HG02588 (cell line): ENCODE measurements around the gene UBR4.
"Not testable (repeated sequence)": the region's sequence is repeated elsewhere in the genome, so short reads cannot be mapped to it uniquely, and the experiment has no call there.

Source experiments
- ATAC-seq: cut with Tn5 transposase; IDR thresholded peaks from one replicate; pipeline ENCODE4 v1.9.1; 2021; ENCODE audit warnings: mild to moderate bottlenecking, moderate library complexity; ENCODE audit not compliant: unreplicated experiment

Gene UBR4

GRCh38 chr1:19220080-19220846 lies 10.2 kb upstream of the UBR4 start:
- no peak for ATAC-seq

GRCh38 chr1:19219451-19219850 lies 9.4 kb upstream of the UBR4 start:
- ATAC-seq: no peak

DNA sequence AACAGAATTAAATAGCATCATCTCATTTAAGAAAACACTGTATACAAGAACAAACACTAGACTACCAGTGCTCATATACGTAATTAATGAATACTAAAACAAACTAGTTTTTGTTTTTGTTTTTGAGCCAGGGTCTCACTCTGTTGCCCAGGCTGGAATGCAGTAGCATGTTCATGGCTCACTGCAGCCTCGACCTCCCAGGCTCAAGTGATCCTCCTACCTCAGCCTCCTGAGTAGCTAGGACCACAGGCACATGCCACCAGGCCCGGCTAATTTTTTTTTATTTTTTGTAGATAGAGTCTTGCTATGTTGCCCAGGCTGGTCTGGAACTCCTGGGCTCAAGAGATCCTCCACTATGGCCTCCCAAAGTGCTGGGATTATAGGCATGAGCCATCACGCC lies 6.5 kb upstream of the UBR4 start:
- not testable (repeated sequence) for ATAC-seq

GRCh38 chr1:19213580-19213979 lies 3.5 kb upstream of the UBR4 start:
- ATAC-seq: no peak

GRCh38 chr1:19212167-19212566 lies 2.1 kb upstream of the UBR4 start:
- no peak for ATAC-seq

DNA sequence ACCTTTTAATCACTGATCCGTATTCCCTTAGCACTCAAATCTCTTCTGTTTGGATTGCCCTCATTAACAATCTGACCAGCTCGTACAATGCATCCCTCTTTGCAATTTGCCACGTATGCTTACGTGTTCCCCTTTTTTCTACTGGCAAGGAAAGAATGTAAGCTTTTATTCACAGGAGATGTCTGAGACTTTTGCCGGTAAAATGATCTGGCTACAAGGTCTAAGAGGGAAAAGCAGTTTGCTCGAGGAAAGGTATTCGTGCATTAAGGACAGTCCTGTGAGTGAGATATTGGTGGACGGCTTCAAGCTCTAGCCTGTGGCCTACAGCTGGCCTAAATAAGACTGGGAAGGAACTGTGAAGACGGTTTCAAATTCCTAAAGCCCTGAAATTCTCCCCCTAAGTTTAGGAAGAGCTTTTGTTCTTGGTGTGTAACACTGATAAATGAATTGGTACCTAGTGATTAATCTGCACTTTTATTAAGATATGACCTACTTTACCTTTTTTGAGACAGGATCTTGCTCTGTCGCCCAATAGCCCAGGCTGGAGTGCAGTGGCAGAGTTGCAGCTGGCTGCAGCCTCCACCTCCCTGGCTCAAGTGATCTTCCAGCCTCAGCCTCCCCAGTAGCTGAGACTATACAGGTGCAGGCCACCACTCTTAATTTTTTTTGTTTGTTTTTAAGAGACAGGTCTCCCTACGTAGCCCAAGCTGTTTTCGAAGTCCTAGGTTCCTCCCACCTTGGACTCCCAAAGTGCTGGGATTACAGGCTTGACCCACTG lies 895 bp upstream of the UBR4 start:
- no peak for ATAC-seq

GRCh38 chr1:19209439-19209989 lies 552 bp downstream of the UBR4 start:
- peak; percentile 40 for ATAC-seq

DNA sequence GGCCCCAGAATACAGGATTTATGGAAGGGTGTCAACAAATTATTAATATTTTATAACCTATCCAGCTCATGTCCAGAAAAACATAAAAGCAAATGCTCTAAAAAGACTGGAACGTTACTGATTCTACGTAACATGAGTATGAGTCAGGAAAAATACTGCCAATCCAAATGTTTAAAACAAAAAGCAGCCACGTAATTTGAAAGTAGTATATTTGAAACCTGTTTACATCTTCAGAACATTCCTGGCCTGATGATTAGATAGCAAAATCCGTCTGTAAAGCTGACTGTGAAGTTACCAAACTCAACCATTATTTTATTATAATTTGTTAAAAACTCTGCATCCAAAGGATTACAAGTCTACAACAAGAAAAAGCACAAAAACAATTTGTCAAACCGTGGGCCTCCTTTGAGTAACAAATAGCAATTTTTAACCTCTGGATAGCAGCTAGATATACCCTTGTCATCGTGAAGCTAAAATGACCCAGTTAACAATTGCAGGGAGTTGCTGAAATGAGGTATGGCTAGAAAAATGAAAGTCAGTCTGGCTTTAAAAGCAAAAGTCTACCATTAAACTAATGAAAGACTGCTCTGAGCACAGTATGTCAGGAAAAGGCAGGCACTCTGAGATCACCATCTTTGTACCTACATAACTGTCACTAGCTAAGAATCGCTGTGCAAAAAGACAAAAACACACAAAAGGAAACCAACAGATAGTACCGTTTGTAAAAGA lies 1.2 kb downstream of the UBR4 start:
- no peak for ATAC-seq

- no peak for ATAC-seq
These were observed 3.1 kb downstream of the UBR4 start for GRCh38 chr1:19206947-19207346.

GRCh38 chr1:19205845-19206244 lies 4.2 kb downstream of the UBR4 start:
- no peak for ATAC-seq

DNA sequence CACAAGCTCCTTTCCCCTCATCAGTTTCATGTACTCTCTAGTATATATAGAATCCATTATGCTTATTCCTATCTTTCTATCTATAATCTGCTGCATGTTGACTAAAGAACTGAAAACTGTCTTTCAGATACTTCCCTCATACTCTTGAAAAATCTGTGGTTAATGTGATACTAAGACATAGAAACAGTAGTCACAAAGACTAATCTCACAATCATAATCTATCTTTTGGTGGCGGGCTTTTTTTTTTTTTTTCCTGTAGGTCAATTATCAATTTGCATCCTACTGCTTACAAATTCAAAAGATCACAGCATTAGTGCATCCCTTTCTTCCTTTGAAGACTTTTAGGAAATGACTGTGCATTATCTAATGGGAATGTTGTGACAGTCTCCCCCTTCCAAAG lies 4.7 kb downstream of the UBR4 start:
- no peak for ATAC-seq

DNA sequence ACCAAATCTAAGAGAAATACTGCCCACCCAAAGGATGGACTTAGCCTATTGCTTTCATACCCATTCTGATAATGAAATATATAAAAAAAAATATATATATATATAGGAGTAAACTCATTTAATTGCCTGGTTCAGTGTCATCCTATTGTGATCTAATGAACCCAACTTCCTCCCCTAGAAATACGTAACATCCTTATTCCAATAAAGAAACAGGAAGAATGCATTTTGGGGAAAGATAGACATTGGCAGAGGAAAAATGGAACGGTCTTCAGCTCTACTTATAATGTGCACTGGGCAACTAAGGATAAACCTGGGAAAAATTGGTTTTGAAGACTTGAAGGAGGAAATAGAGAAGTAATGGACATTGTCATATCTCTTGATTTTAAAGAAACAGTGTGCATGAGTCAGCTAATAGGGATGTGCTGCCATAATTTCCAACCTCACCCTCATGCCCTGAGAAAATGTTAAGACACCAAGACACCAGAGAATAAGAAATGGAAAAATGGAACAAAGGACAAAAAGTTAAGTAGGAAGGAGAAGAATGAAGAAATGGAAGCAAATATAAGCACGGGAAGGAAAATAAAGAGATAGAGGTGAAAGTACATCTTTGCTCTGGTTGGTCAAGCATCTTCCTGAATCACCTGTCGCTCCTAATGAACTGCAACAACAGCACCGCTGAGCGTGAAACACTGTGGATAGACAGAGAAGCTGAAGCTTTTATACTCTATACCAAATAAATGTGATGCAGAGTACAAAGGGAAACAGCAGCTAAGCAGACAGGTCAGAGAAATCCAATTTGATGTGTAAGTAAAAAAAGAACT lies 5.4 kb downstream of the UBR4 start:
- no peak for ATAC-seq

DNA sequence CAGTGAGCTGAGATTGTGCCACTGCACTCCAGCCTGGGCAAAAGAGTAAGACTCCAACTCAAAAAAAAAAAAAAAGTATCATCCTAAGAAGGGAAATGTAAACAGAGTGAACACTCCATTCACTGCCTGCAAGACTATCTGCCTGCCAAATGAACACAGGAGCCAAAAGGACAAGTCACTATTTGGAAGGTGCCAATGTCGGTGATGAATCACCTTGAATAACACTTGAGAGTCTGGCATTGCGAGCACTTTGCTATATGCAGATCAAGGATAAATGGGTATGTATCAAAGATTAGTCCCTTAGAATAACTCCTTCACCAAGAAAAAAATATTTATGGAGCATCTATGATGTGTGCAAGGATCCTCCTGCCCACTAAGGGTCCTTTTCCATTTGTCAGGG lies 6.6 kb downstream of the UBR4 start:
- ATAC-seq: no peak

DNA sequence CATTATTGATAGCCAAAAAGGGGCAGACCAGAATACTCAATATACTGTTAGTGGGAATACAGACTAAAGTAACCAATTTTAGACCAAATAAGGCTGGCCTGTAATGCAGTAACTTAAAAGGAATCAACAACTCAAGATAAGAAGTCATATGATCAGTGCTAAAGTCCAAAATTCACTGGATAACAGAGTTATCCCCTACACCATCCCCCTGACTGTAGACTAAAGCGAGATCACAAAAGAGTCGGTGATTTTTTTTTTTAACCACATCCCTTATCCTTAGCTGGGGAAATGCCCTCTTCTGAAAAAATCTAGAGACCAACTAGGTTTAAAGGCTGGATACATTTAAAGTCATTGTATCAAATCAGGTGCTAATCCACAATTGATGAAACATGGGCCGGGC lies 7.7 kb downstream of the UBR4 start:
- no peak for ATAC-seq

GRCh38 chr1:19199969-19200604 lies 10.0 kb downstream of the UBR4 start:
- no peak for ATAC-seq

GRCh38 chr1:19199329-19199968 lies 10.6 kb downstream of the UBR4 start:
- no peak for ATAC-seq

DNA sequence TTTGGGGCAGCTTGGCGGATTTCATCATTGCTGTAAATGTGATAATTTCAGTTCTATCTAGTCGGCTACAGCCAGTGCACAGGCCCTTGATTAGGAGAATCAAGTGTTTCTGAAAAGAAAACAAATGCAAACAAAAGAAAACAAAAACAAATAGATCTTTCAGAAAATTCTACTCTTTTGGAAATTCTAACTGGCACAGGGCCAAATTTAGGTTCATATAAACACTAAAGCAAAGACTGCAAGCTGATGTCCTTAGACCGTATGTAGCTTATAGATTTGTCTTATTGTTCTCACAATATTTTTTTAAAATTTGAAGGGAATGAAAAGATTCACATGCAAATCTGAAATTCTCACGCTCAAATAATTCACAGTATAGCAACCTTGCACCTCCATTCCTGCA lies 11.2 kb downstream of the UBR4 start:
- no peak for ATAC-seq

DNA sequence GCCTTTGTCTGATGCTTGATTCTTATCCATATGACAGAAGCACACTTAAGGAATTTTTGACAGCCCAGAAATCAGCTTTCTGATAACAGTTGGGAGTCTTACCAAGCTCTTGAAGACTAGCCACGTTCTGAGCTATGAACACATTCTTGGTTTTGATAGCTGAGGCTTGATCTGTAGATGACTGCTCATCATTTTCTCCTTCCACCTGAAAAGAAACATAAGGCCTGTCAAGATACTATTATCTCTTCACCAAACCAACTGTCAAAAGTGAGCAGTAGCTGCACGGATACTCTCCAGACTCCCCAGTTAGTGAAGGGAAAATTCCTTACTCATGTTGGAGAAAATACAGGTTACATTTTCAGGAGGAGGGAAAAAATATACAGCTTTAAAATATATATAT lies 12.2 kb downstream of the UBR4 start:
- ATAC-seq: no peak

GRCh38 chr1:19196331-19196730 lies 13.7 kb downstream of the UBR4 start:
- ATAC-seq: no peak

DNA sequence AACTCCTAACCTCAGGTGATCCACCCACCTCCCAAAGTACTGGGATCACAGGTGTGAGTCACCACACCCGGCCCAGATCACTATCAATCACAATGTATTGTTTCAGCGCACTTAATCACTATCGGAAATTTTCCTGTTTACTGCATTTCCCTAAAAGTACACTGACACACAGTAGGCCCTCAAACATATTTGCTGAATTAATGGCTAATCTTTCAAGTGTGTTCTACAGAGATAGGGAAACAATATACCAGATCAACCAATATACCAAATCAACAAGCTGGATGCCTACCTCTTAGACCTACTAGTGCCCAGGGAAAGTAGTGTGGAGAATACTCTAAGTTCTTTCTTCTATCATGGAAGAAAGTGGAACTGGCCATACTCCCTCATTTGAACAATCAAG lies 17.1 kb downstream of the UBR4 start:
- ATAC-seq: no peak
